K562 (cell line): ENCODE measurements around the gene PMPCA.

Experiments
- BDP1 ChIP-seq: IDR thresholded peaks from 3 replicates; pipeline ENCODE4 v1.6.1; 2011; ENCODE audit not compliant: insufficient read length, insufficient read depth
- CBX8 ChIP-seq: fragments of 200-600 bp; sonication (generic); IDR thresholded peaks from 2 replicates; pipeline ENCODE4 v1.6.1; 2012; ENCODE audit warnings: borderline replicate concordance, mixed run types, low read depth, mild to moderate bottlenecking, moderate library complexity, mixed read lengths, low read length, control low read depth, inconsistent platforms; ENCODE audit not compliant: poor library complexity, severe bottlenecking; ENCODE audit errors: extremely low read depth
- CEBPB ChIP-seq: fragments of 450-650 bp; IDR thresholded peaks from 2 replicates; pipeline ENCODE4 v1.6.1; 2016; ENCODE audit warnings: missing genetic modification characterization, missing compliant biosample characterization
- CTCF ChIP-seq, 3 experiments: IDR thresholded peaks in 2 of 3; conservative IDR thresholded peaks in 1 of 3; 2 replicates each; pipeline ENCODE4 v1.5.1; 2011 to 2012; ENCODE audit warnings: low read length in 3 of 3, mild to moderate bottlenecking in 3 of 3, control low read depth in 2 of 3, improper control_type of control experiment in 1 of 3, inconsistent platforms in 1 of 3, low read depth in 1 of 3, mixed read lengths in 1 of 3, moderate library complexity in 1 of 3; ENCODE audit not compliant: insufficient read depth in 2 of 3
- GTF3C2 ChIP-seq: IDR thresholded peaks from 3 replicates; pipeline ENCODE4 v1.6.1; 2011; ENCODE audit warnings: borderline replicate concordance, mild to moderate bottlenecking, moderate library complexity; ENCODE audit not compliant: insufficient read length; ENCODE audit errors: extremely low read depth
- SIN3A ChIP-seq, 2 experiments: fragments of 150-350 bp in 1 of 2; IDR thresholded peaks; 2 replicates each; pipeline ENCODE4 v1.6.1; 2011 to 2016; ENCODE audit warnings: borderline replicate concordance in 2 of 2, low read depth in 2 of 2, low read length in 2 of 2, mild to moderate bottlenecking in 2 of 2, moderate library complexity in 2 of 2; ENCODE audit not compliant: control insufficient read depth in 1 of 2
- ZNF431 ChIP-seq: sonication (generic); formaldehyde crosslinking; IDR thresholded peaks from 2 replicates; pipeline ENCODE4 v1.8.0; 2022; ENCODE audit warnings: mild to moderate bottlenecking, missing genetic modification reagents

GRCh38 chr9:136361047-136361753 is 49.3 kb upstream of the PMPCA start:
- TF ChIP-seq SIN3A (IDR thresholded peaks at IDR 0.05; ENCODE audit: borderline replicate concordance in 2 of 2, control insufficient read depth in 1 of 2, low read depth in 2 of 2, low read length in 2 of 2) (no peak), CTCF (IDR thresholded peaks at IDR 0.05 in 2 of 3, conservative IDR thresholded peaks at IDR 0.05 in 1 of 3; ENCODE audit: insufficient read depth in 2 of 3, low read depth in 1 of 3, low read length in 3 of 3) (no peak), CEBPB (no peak), GTF3C2 (no peak), BDP1 (no peak), CBX8 (no peak), ZNF431 (CRISPR knock-in tag) (no peak)
